GM10266 (cell line): Measurements from ENCODE around the gene TAF7.

Source experiments
- DNase-seq: peaks from one replicate; pipeline ENCODE4 v3.0.0; 2012; ENCODE audit errors: extremely low spot score
- TF ChIP-seq, protein P1 (sequence below): IDR thresholded peaks from 2 replicates; pipeline ENCODE4 v1.5.1; 2012; ENCODE audit warnings: mild to moderate bottlenecking, low read depth; ENCODE audit not compliant: control insufficient read depth, insufficient read depth; ENCODE audit errors: missing control alignments

TAF7 gene

GRCh38 chr5:141313711-141314110 lies 6.9 kb downstream of the TAF7 start:
- no peak for DNase-seq
- TF ChIP-seq, protein P1, sequence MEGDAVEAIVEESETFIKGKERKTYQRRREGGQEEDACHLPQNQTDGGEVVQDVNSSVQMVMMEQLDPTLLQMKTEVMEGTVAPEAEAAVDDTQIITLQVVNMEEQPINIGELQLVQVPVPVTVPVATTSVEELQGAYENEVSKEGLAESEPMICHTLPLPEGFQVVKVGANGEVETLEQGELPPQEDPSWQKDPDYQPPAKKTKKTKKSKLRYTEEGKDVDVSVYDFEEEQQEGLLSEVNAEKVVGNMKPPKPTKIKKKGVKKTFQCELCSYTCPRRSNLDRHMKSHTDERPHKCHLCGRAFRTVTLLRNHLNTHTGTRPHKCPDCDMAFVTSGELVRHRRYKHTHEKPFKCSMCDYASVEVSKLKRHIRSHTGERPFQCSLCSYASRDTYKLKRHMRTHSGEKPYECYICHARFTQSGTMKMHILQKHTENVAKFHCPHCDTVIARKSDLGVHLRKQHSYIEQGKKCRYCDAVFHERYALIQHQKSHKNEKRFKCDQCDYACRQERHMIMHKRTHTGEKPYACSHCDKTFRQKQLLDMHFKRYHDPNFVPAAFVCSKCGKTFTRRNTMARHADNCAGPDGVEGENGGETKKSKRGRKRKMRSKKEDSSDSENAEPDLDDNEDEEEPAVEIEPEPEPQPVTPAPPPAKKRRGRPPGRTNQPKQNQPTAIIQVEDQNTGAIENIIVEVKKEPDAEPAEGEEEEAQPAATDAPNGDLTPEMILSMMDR, result no peak

DNA sequence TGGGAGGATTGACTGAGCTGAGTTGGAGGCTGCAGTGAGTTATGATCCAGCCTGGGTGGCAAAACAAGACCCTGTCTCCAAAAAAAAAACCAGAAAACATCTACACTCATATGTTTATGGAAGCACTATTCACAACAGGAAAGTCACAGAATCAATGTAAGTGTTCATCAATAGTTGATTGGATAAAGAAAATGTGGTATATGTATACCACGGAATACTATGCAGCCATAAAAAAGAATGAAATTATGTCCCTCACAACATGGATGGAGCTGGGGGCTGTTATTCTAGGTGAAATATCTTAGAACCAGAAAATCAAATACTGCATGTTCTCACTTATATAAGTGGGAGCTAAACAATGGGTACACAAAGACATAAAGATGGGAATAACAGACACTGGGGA lies 14.0 kb downstream of the TAF7 start:
- no peak for DNase-seq
- TF ChIP-seq, protein P1, result no peak

GRCh38 chr5:141303756-141304155 lies 16.8 kb downstream of the TAF7 start, which contains the start of gene SLC25A2:
SLC25A2 (minus strand) TSS chr5:141304049; CDS start chr5:141303865, 184 bp downstream.
- DNase-seq, result no peak
- TF ChIP-seq, protein P1, result no peak

DNA sequence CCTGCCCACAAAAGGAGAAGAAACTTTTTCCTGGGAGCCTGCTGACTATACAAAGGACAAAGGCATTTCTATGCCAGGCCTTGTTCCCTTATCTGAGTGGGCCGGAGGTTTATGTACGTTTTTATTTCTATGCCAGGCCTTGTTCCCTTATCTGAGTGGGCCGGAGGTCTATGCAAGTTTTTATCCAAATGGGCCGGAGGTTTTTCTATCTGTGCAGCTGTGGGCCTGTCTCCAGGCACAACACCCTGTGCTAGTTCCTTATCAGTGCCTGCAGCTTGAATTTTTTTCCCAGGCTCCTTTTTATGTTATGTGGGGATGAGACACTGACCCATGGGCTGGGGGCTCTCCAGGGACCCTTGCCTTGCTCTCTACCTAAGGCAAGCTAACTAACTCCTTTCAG lies 22.2 kb downstream of the TAF7 start:
- no peak for DNase-seq
- TF ChIP-seq, protein P1, result no peak

DNA sequence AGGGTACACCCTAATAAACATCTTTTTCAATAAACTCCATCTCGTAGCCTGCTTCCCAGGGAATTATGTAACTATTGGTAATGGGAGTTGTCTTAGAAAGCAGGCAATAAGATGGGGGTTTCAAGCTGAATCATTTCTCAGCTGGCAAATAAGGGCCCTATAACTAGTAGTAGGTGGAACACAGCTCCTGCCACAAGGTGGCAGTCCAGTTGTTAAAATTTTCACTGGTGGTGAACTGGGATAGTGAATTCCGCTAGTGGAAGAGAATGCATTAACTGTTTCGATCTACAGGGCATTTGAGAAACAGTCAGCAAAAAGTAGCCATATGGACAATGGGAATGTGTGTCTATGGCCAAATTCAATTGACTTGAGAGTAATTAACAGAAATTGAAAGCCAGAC lies 47.7 kb downstream of the TAF7 start:
- DNase-seq, result no peak
- TF ChIP-seq, protein P1, result no peak

GRCh38 chr5:141269195-141269594 lies 51.4 kb downstream of the TAF7 start:
- TF ChIP-seq, protein P1, result no peak
- no peak for DNase-seq
